HG03196 (cell line): ENCODE measurements around the gene SIAE.

Experiments used
- ATAC-seq: cut with Tn5 transposase; IDR thresholded peaks from one replicate; pipeline ENCODE4 v1.9.1; 2021; ENCODE audit not compliant: unreplicated experiment

SIAE gene

DNA sequence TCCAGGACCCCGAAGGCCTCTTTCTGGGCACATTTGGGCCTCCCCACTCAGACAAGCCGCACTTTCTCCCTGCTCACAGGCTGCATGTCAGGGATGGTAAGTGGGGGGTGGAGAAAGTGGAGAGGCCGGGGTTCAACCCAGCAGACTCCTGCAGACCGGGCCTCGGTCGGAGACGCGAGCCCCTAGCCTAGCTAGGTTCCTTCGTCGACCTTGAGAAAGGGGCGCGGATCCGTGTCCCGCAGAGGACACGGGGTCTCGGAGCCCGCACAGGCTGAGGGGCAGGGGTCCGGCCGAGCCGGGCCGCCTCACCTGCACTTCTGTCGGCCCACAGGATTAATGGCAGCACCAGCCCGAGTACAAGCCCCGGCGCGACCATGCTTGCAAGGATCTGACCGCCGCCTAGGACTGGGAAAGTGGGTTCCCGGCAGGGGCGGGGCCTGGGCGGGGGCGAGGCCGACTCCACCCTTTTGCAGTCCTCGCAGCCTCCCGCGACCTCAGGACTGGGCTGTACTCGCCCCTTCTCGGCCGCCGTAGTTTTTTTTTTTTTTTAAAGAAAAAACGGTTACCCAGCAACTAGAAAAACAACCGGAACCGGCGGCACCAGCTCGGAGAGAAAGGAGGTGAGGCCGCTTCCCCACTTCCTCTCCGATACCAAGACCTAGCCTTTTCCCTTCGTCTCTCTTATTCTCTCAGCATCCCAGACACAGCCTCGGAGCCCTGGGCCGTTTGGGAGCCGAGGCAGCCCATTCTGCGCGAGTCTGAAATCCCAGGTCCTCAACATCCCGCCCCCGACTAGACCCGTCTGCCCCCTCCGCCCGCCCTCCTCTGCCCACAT lies at the start of gene SIAE, which contains the start of gene SPA17:
Gene SIAE (minus strand): TSS at position 407 of the 835 bp plus-strand sequence. CDS start 31 bp downstream, at position 376.
Gene SPA17 (plus strand): TSS at position 572 of the 835 bp plus-strand sequence. CDS start 1,361 bp downstream, outside the sequence.
- peak; percentile 90 for ATAC-seq

DNA sequence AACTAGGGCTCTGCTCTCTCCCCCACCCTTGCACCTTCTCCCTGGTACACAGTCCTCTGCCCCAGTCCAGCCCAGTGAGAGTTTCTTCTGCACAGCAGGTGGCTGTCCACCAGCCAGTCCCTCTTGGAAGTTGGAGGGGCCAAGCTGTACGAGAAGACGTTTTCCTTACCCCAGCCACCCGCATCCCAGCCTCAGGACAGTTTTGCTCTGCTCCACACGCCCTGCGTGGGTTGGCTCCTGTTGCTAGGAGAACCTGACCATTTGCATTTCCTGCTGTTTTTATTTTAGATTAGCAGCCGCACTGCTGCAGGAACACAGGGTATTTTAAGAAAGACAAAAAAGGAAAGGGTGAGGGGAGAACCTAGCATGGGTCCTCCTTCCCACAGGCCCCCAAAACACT lies 48.6 kb upstream of the SIAE start:
- ATAC-seq: no peak

GRCh38 chr11:124719534-124719933 lies 46.0 kb upstream of the SIAE start:
- ATAC-seq: no peak

- no peak for ATAC-seq
These were observed 45.3 kb upstream of the SIAE start for GRCh38 chr11:124718801-124719200.

- ATAC-seq: no peak
These were observed 44.5 kb upstream of the SIAE start for GRCh38 chr11:124717786-124718651.

GRCh38 chr11:124717421-124717785 lies 43.9 kb upstream of the SIAE start:
- ATAC-seq: peak; percentile 71

- ATAC-seq: no peak
These were observed 43.1 kb upstream of the SIAE start for GRCh38 chr11:124716591-124716990.

- no peak for ATAC-seq
These were observed 38.9 kb upstream of the SIAE start for GRCh38 chr11:124712392-124712791.

DNA sequence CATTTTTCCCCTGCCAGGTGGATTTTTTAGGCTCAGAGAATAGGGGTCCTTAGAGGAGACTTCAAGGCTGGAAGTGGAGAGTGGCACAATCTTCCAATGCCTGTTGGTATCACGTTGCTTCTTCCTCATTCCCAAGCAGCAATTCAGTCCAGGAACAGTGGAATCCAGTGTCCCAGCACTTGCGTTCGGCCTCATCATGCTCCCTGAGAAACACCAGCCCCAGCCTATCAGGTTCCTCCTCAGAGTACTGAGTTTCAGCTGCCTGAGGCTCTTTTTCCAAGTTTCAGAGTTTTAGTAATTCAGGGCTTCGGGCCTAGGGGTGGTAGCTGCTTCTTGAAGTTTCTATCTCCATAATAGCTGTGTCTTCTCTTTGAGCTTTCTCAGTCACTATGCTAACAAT lies 34.3 kb upstream of the SIAE start:
- ATAC-seq: no peak

GRCh38 chr11:124700028-124700427 lies 26.5 kb upstream of the SIAE start:
- ATAC-seq: no peak

DNA sequence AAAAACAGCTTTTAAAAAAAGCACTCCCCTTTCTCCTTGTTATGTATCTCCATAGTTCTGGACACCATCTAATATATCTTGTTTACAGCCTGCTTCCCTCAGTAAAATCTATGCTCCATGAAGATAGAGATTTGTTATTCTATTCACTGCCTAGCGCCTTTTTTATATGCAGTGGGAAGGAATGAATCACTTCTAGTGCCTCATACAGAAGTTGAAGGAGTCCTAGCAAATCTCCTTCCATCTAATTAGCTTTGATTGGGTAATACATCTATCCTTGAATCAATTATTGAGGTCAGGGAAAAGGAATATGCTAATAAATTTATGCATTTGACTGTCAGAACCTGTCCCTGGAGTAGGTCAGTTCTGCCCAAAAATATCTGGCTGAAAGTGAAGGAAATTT lies 26.0 kb upstream of the SIAE start:
- no peak for ATAC-seq

- ATAC-seq: no peak
These were observed 19.6 kb upstream of the SIAE start for GRCh38 chr11:124693142-124693541.

- ATAC-seq: no peak
These were observed 8.9 kb upstream of the SIAE start for GRCh38 chr11:124682443-124682842.

GRCh38 chr11:124681421-124681820 lies 7.9 kb upstream of the SIAE start:
- no peak for ATAC-seq

- ATAC-seq: no peak
These were observed 4.9 kb upstream of the SIAE start for GRCh38 chr11:124678416-124678815.

GRCh38 chr11:124676386-124676785 lies 2.8 kb upstream of the SIAE start:
- ATAC-seq: no peak

GRCh38 chr11:124674571-124674970 lies 1.0 kb upstream of the SIAE start:
- no peak for ATAC-seq

DNA sequence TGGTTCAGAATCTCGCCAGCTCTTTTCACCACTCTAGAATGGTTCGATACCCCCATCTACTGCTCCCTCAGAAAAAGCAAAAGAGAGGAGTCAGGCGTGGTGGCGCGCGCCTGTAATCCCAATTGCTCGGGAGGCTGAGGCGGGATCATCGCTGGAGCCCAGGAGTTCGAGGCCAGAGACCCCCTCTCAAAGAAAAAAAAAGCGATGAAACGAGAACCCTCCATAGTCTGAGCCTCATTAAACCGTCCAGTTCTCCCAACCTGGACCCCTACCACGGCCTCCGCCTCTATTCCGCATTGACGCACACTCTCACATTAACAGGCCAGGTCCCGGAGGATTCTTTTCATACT lies 604 bp upstream of the SIAE start:
- no peak for ATAC-seq

- ATAC-seq: no peak
These were observed 863 bp downstream of the SIAE start for GRCh38 chr11:124672536-124673215.

- ATAC-seq: no peak
These were observed 2.8 kb downstream of the SIAE start for GRCh38 chr11:124670732-124671131.

GRCh38 chr11:124669193-124669592 lies 4.3 kb downstream of the SIAE start:
- ATAC-seq: no peak
